RWPE1 (cell line): ENCODE measurements around the gene DRAXIN.

Source experiments
- CTCF ChIA-PET: fragments of 350-600 bp; sonication (Branson Sonifier 250); formaldehyde crosslinking; extraction: SDS; loops from one replicate; lab custom pipeline; 2021; lab: Yijun Ruan, JAX
- POLR2A ChIA-PET: fragments of 400-600 bp; formaldehyde crosslinking; extraction: SDS; loops from one replicate; lab custom pipeline; 2020; ENCODE audit warnings: antibody characterized with exemption; ENCODE audit not compliant: low non-redundant PET; lab: Yijun Ruan, JAX
- DNase-seq: peaks from one replicate; pipeline ENCODE4 v3.0.0; 2012; ENCODE audit warnings: low spot score
- H3K27ac ChIP-seq: fragments of 450-650 bp; 2 replicates; pipeline ENCODE4 v1.5.1; 2017
- CTCF ChIP-seq: fragments of 450-650 bp; conservative IDR thresholded peaks from 2 replicates; pipeline ENCODE4 v1.5.1; 2017; ENCODE audit warnings: low read depth, mild to moderate bottlenecking

Gene DRAXIN

GRCh38 chr1:11661103-11661502, 30.4 kb upstream of the DRAXIN start:
- DNase-seq: no peak
- TF ChIP-seq CTCF: no peak
- ChIA-PET CTCF (no interaction called here), POLR2A (no interaction called here)
- H3K27ac ChIP-seq: no peak overlapping the region

- H3K27ac ChIP-seq: peak overlapping the region; percentile 66
- ChIA-PET CTCF (interaction anchor here (0.7 to 2.4 kb wide), 13 partner anchors 9 to 627 kb away, joined by 3 to 21 read pairs (median 6); partner anchors contain the start of genes FBXO2 and FBXO44), POLR2A (interaction anchor here (0.5 to 1.2 kb wide), 5 partner anchors 8 to 245 kb away, joined by 3 to 4 read pairs (median 3); no protein-coding TSS in a partner anchor)
- DNase-seq: peak; percentile 10
- TF ChIP-seq CTCF: peak; percentile 46; the same call in 1 of the 2 replicates
These were observed 27.0 kb upstream of the DRAXIN start for GRCh38 chr1:11664336-11665065.

- DNase-seq: no peak
- ChIA-PET POLR2A (no interaction called here), CTCF (no interaction called here)
- TF ChIP-seq CTCF: no peak
- H3K27ac ChIP-seq: peak overlapping the region; percentile 12; the same call in 1 of the 2 replicates
These were observed 23.0 kb upstream of the DRAXIN start for GRCh38 chr1:11668516-11668915.

- POLR2A ChIA-PET: no interaction called here
- H3K27ac ChIP-seq: no peak overlapping the region
- TF ChIP-seq CTCF: no peak
- no peak for DNase-seq
- CTCF ChIA-PET: interaction anchor here (0.7 kb wide), 1 partner anchor 24 kb away, joined by 3 read pairs; no protein-coding TSS in a partner anchor
These were observed 20.8 kb upstream of the DRAXIN start for GRCh38 chr1:11670747-11671146.

- 0 out of 2 replicates have a peak overlapping the region, but pooled peaks have one; percentile 13 for H3K27ac ChIP-seq
- ChIA-PET CTCF (interaction anchor here (0.7 kb wide), 1 partner anchor 23 kb away, joined by 3 read pairs; no protein-coding TSS in a partner anchor), POLR2A (no interaction called here)
- DNase-seq: no peak
- TF ChIP-seq CTCF: no peak
These were observed 20.3 kb upstream of the DRAXIN start for GRCh38 chr1:11671205-11671543.

GRCh38 chr1:11671544-11672286, 19.8 kb upstream of the DRAXIN start:
- no peak for TF ChIP-seq CTCF
- ChIA-PET CTCF (interaction anchor here (0.7 kb wide), 1 partner anchor 23 kb away, joined by 3 read pairs; no protein-coding TSS in a partner anchor), POLR2A (no interaction called here)
- no peak for DNase-seq
- 0 out of 2 replicates have a peak overlapping the region, but pooled peaks have one; percentile 13 for H3K27ac ChIP-seq
